Stomach (tissue), 9 donors: ENCODE results near the gene ZNF576. TPM values are rescaled to one million over a fixed set of nuclear protein-coding genes. Genes with fewer than 3 reads are reported as not detected.

Experiments used
- DNase-seq, 2 donors: peaks; one replicate each; pipeline versions ENCODE4 v3.0.0 to v3.0.0-alpha.2; 2013 to 2019
- H3K27ac ChIP-seq, 5 donors: fragments of 200-600 bp in 4 of 5; sonication (generic) in 4 of 5; one replicate each; pipeline ENCODE4 v1.5.1; 2013 to 2019; ENCODE audit warnings: mild to moderate bottlenecking in 1 of 5, moderate library complexity in 1 of 5
- H3K27me3 ChIP-seq, 3 donors: fragments of 200-600 bp; sonication (generic); one replicate each; pipeline ENCODE4 v1.5.1; 2017 to 2019; ENCODE audit warnings: mixed run types in 1 of 3
- H3K36me3 ChIP-seq, 4 donors: fragments of 200-600 bp; sonication (generic); 1 replicate in 3 of 4; 2 replicates in 1 of 4; pipeline ENCODE4 v1.5.1; 2016 to 2019
- H3K4me1 ChIP-seq, 4 donors: fragments of 200-600 bp; sonication (generic); one replicate each; pipeline ENCODE4 v1.5.1; 2016 to 2019
- H3K4me3 ChIP-seq, 4 donors: fragments of 200-600 bp; sonication (generic) in 3 of 4; one replicate each; pipeline ENCODE4 v1.5.1; 2016 to 2019; ENCODE audit warnings: mild to moderate bottlenecking in 1 of 4
- H3K9me3 ChIP-seq, 4 donors: fragments of 200-600 bp; sonication (generic); one replicate each; pipeline ENCODE4 v1.5.1; 2016 to 2019
- EP300 ChIP-seq: sonication (generic); formaldehyde crosslinking; IDR thresholded peaks from one replicate; pipeline ENCODE4 v1.6.1; 2017; ENCODE audit warnings: antibody characterized with exemption
- POLR2A ChIP-seq, 4 donors: fragments of 450-650 bp; IDR thresholded peaks; one replicate each; pipeline ENCODE4 v1.6.1; 2016; ENCODE audit warnings: antibody characterized with exemption in 4 of 4, control low read depth in 2 of 4, mild to moderate bottlenecking in 1 of 4, moderate library complexity in 1 of 4
- POLR2AphosphoS5 ChIP-seq, 3 donors: sonication (generic); formaldehyde crosslinking; IDR thresholded peaks; one replicate each; pipeline ENCODE4 v1.6.1; 2016; ENCODE audit warnings: antibody characterized with exemption in 3 of 3
- WGBS, 5 donors: extraction: QIAGEN DNeasy Blood & Tissue Kit in 3 of 5; methylation state at CpG; one replicate each; pipeline versions ENCODE4 v1.1.5 to v1.1.7; 2013 to 2018; 5-methylcytosine and 5-hydroxymethylcytosine counted together
- intact Hi-C: fragments of 100-400 bp; cut with DNase I; formaldehyde crosslinking; loops from one replicate; pipeline ENCODE4 v1.15.1; 2023; ENCODE audit warnings: low total_unique reads
- polyA plus RNA-seq, 3 donors: library from polyadenylated mRNA; stranded (reverse); fragments of 200-250 nt; gene quantifications; one replicate each; pipeline ENCODE4 v1.2.3, GENCODE V29; 2013
- total RNA-seq, 5 donors: library from RNA; depleted of rRNA; stranded (reverse); fragments of >200 nt; gene quantifications; one replicate each; pipeline versions ENCODE4 v1.1.0 to v1.2.3, GENCODE V29; 2014 to 2016
- TF ChIP-seq, protein P1 (sequence below), 7 experiments: fragments of 450-650 bp in 4 of 7; fragments of 200-600 bp in 3 of 7; sonication (generic) in 3 of 7; IDR thresholded peaks; one replicate each; pipeline ENCODE4 v1.5.1; 2016 to 2019; ENCODE audit warnings: antibody characterized with exemption in 7 of 7, control low read depth in 2 of 7, mild to moderate bottlenecking in 1 of 7
- donor health status: healthy with polysubstance abuse.
- donor health status: Bipolar disorder and iron deficiency.
- donor health status: healthy.

The ZNF576 gene
- total and polyA plus RNA-seq, 8 donors, result 4.2 to 21.6 (median 15.6) TPM; not detected in 1

DNA sequence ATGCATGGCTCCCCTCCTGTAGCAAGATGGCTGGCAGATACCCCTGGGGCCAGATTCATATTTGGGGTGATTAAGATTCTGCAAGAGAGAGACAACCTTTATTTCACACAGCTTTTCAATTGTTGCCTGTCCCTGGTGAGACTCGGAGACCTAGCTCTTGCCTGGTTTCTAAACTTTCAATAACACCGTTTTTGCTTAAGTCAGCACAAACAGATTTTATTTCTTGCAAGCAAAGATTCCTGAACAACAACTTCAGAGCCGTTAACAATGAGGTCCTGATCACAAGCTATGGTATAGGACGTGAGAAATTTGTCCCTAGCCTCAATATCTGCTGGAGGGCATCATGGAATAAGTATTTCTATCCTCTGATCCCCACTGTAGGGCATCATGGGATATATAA is 46.1 kb downstream of the ZNF576 start:
- H3K4me1 ChIP-seq, result peaks cover 13 to 25% (median 18%) of the 10 kb centered on the region in 4 donors
- TF ChIP-seq, protein P1, sequence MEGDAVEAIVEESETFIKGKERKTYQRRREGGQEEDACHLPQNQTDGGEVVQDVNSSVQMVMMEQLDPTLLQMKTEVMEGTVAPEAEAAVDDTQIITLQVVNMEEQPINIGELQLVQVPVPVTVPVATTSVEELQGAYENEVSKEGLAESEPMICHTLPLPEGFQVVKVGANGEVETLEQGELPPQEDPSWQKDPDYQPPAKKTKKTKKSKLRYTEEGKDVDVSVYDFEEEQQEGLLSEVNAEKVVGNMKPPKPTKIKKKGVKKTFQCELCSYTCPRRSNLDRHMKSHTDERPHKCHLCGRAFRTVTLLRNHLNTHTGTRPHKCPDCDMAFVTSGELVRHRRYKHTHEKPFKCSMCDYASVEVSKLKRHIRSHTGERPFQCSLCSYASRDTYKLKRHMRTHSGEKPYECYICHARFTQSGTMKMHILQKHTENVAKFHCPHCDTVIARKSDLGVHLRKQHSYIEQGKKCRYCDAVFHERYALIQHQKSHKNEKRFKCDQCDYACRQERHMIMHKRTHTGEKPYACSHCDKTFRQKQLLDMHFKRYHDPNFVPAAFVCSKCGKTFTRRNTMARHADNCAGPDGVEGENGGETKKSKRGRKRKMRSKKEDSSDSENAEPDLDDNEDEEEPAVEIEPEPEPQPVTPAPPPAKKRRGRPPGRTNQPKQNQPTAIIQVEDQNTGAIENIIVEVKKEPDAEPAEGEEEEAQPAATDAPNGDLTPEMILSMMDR (IDR thresholded peaks at IDR 0.05), result no peak
- TF ChIP-seq POLR2A (IDR thresholded peaks at IDR 0.05), result no peak
- no peak for TF ChIP-seq POLR2AphosphoS5 (IDR thresholded peaks at IDR 0.05)
- no peak overlapping the region for H3K27ac ChIP-seq
- peaks cover 0 to 32% (median 16%) of the 10 kb centered on the region in 3 donors for H3K27me3 ChIP-seq
- peaks cover 0 to 19% (median 17%) of the 10 kb centered on the region in 4 donors for H3K36me3 ChIP-seq
- DNase-seq, result no peak
- intact Hi-C loops, result no loop called here
- WGBS, 5 donors, result 71 to 91% (median 84%) methylated on average over 4 of the region's 4 CpGs
- H3K4me3 ChIP-seq, result no peak overlapping the region
- H3K9me3 ChIP-seq, result no peaks in the 10 kb centered on the region

DNA sequence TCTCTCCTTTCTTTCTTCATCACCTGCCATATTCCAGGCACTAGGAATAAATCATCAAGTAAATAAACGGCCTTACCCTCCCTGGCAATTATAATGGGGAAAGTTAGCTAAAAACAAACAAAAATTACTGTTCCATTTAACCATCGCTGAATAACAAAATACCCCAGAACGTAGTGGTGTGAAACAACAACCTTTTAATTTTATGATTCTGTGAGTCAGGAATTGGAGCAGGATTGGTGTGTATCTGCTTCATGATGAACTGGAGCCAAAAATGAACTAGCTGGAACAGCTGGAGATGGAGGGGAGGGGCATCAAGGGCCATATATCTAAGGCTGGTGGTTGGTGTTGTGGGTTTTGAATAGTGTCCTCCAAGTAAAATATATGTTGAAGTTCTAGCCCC is 46.9 kb downstream of the ZNF576 start:
- H3K27me3 ChIP-seq, result peaks cover 0 to 30% (median 16%) of the 10 kb centered on the region in 3 donors
- no peak for DNase-seq
- peaks cover 13 to 20% (median 17%) of the 10 kb centered on the region in 4 donors for H3K4me1 ChIP-seq
- H3K9me3 ChIP-seq, result no peaks in the 10 kb centered on the region
- 57 to 65% (median 60%) methylated on average over 3 of the region's 3 CpGs for WGBS, 5 donors
- TF ChIP-seq EP300 (no peak), POLR2AphosphoS5 (IDR thresholded peaks at IDR 0.05) (no peak), POLR2A (IDR thresholded peaks at IDR 0.05) (no peak)
- TF ChIP-seq, protein P1 (IDR thresholded peaks at IDR 0.05), result no peak
- H3K36me3 ChIP-seq, result peaks cover under 1 to 27% (median 25%) of the 10 kb centered on the region in 4 donors
- no peak overlapping the region for H3K4me3 ChIP-seq
- intact Hi-C loops, result no loop called here
- no peak overlapping the region for H3K27ac ChIP-seq

GRCh38 chr19:43644181-43644580 is 47.8 kb downstream of the ZNF576 start:
- Histone ChIP-seq H3K36me3 (peaks cover 8 to 35% (median 33%) of the 10 kb centered on the region in 4 donors), H3K9me3 (no peaks in the 10 kb centered on the region), H3K4me1 (peaks cover 8 to 11% (median 11%) of the 10 kb centered on the region in 4 donors), H3K27ac (no peak overlapping the region), H3K4me3 (no peak overlapping the region), H3K27me3 (peaks cover 0 to 22% (median 10%) of the 10 kb centered on the region in 3 donors)
- TF ChIP-seq POLR2A (IDR thresholded peaks at IDR 0.05), result no peak
- no peak for TF ChIP-seq POLR2AphosphoS5 (IDR thresholded peaks at IDR 0.05)
- TF ChIP-seq, protein P1 (IDR thresholded peaks at IDR 0.05), result no peak
- TF ChIP-seq EP300, result no peak
- 82 to 89% (median 83%) methylated on average over 13 of the region's 13 CpGs for WGBS, 5 donors
- DNase-seq, result no peak
- intact Hi-C loops, result no loop called here

GRCh38 chr19:43648633-43649032 is 52.2 kb downstream of the ZNF576 start:
- 93 to 99% (median 97%) methylated on average over 5 to 6 of the region's 6 CpGs for WGBS, 5 donors
- DNase-seq, result no peak
- Histone ChIP-seq H3K9me3 (no peaks in the 10 kb centered on the region), H3K27me3 (no peaks in the 10 kb centered on the region), H3K4me1 (peaks cover 0 to 4% (median 1%) of the 10 kb centered on the region in 4 donors), H3K36me3 (peaks cover 11 to 79% (median 63%) of the 10 kb centered on the region in 4 donors), H3K4me3 (no peak overlapping the region), H3K27ac (no peak overlapping the region)
- TF ChIP-seq, protein P1 (IDR thresholded peaks at IDR 0.05), result no peak
- TF ChIP-seq POLR2A (IDR thresholded peaks at IDR 0.05), result no peak
- TF ChIP-seq POLR2AphosphoS5 (IDR thresholded peaks at IDR 0.05), result no peak
- no peak for TF ChIP-seq EP300
- intact Hi-C loops, result no loop called here
